Cardiac muscle cell (in vitro differentiated cells and primary cell): ENCODE results near the gene CLEC3B. TPM values are rescaled to one million over a fixed set of nuclear protein-coding genes. Genes with fewer than 3 reads are reported as not detected.

ENCODE experiments used
- DNase-seq, 2 donors: peaks; one replicate each; pipeline versions ENCODE4 v3.0.0 to v3.0.0-alpha.2; 2010 to 2017; ENCODE audit warnings: low read depth in 1 of 2, low spot score in 1 of 2
- H3K27ac ChIP-seq: fragments of 200-600 bp; sonication (generic); 2 replicates; pipeline ENCODE4 v1.5.1; 2016
- H3K27me3 ChIP-seq: fragments of 200-600 bp; sonication (generic); 2 replicates; pipeline ENCODE4 v1.6.0; 2016; ENCODE audit warnings: control low read depth
- H3K36me3 ChIP-seq: fragments of 200-600 bp; sonication (generic); 2 replicates; pipeline ENCODE4 v1.5.1; 2016; ENCODE audit warnings: control low read depth
- H3K4me1 ChIP-seq: fragments of 200-600 bp; sonication (generic); 2 replicates; pipeline ENCODE4 v1.8.1; 2017; ENCODE audit warnings: low read depth, mild to moderate bottlenecking, mixed run types
- H3K4me3 ChIP-seq: fragments of 200-600 bp; sonication (generic); 2 replicates; pipeline ENCODE4 v1.5.1; 2016; ENCODE audit warnings: mild to moderate bottlenecking
- H3K9me3 ChIP-seq: fragments of 200-600 bp; sonication (generic); 2 replicates; pipeline ENCODE4 v1.5.1; 2017; ENCODE audit warnings: low read depth, mild to moderate bottlenecking, control low read depth
- CTCF ChIP-seq: IDR thresholded peaks from 2 replicates; pipeline ENCODE4 v1.5.1; 2012; ENCODE audit warnings: low read depth, mild to moderate bottlenecking, low read length
- polyA plus RNA-seq: library from polyadenylated mRNA; unstranded; fragments of >200 nt; fragmentation: Nextera tagmentation; extraction: Ambion mirVana; gene quantifications from 2 replicates; pipeline ENCODE4 v1.2.1, GENCODE V29; 2016
- total RNA-seq: library from RNA; depleted of rRNA; stranded (reverse); fragments of >200 nt; gene quantifications from 2 replicates; pipeline ENCODE4 v1.2.3, GENCODE V29; 2016

CLEC3B gene
- total and polyA plus RNA-seq, 2 experiments from 2014 or later, result 0.21 to 1.3 TPM

DNA sequence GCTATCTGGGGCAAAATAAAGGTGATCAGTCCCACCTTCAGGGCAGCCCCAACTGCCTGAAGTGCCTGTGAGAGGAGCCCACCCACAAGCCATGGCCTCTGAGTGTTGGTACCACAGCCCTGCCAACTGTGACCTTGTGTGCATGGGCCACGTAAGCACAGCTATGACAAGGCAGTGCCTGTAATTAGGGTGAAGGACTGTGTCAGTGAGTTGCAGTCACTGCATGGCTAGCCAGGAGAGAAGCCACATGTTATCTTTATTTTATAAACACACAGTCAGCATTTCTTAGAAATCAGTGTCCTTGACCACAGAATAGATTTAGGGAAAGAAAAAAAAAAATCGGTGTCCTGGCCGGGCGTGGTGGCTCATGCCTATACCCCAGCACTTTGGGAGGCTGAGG, 25.3 kb upstream of the CLEC3B start:
- Histone ChIP-seq H3K9me3 (no peaks in the 10 kb centered on the region), H3K4me3 (no peak overlapping the region), H3K27ac (no peak overlapping the region), H3K36me3 (peaks cover 44% of the 10 kb centered on the region), H3K4me1 (no peaks in the 10 kb centered on the region), H3K27me3 (no peaks in the 10 kb centered on the region)
- DNase-seq, result no peak
- no peak for TF ChIP-seq CTCF

DNA sequence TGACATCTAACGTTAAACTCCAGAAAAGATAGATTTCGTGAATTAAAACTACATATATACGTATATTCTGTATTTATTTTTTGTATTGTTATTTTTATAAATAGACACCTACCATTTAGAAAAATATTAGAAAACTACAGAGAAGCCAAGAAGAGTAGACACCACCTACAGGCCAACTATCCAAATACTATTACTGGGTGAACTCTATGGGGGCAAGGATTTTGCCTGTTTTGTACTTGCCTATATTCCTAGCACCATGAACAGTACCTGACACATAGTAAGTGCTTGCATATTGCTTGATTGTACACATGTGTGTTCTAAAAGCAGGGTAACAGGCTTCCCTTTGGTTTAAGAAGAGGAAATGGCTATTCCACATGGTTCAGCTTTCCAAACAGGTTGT, 24.4 kb upstream of the CLEC3B start:
- Histone ChIP-seq H3K27me3 (no peaks in the 10 kb centered on the region), H3K4me3 (no peak overlapping the region), H3K36me3 (peaks cover 38% of the 10 kb centered on the region), H3K27ac (no peak overlapping the region), H3K9me3 (no peaks in the 10 kb centered on the region), H3K4me1 (no peaks in the 10 kb centered on the region)
- DNase-seq, result no peak
- TF ChIP-seq CTCF, result no peak

DNA sequence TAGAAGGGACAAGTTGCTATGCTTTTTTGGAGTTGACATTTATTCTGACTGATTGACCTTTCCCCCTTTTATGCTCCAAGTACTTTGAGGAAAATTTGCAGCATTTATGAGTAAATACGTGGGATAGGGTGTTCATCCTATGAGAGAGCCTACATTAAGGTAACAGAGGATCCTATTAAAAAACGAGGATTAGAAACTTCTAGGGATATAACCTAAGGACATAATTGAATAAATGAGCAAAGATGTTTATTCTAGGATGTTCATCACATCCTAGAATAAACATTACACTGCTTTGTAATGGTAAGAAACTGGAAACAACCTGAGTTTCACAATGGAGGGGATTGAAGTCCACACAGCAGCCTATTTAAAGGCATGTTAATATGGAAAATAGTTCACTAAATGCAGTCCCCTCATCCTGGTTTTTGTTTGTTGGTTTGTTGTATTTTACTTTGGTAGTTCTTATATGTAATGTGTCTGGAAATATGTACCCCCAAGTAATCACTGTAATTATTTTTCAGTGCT, 23.9 kb upstream of the CLEC3B start:
- no peak for DNase-seq
- H3K27ac ChIP-seq, result no peak overlapping the region
- H3K27me3 ChIP-seq, result no peaks in the 10 kb centered on the region
- no peak for TF ChIP-seq CTCF
- peaks cover 33% of the 10 kb centered on the region for H3K36me3 ChIP-seq
- no peak overlapping the region for H3K4me3 ChIP-seq
- no peaks in the 10 kb centered on the region for H3K9me3 ChIP-seq
- no peaks in the 10 kb centered on the region for H3K4me1 ChIP-seq

DNA sequence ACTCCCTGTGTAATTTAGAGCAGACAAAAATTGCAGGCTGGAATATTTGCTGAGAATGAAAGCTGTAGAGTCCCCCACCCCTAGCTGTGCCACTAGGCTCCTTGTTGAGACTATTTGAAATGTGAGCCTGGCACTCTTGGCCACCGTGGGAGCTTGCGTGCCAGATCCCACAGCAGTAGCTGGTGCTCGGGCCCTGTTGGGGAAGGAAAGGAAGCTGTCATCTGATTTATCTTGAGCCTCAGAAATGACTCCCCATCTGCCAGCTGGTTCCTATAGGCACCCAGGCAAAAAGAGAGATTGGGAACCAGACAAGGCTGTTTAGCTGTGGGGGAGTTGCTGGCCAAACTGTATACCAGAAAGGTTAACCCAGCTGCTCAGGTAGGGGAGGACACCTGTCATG, 23.4 kb upstream of the CLEC3B start:
- Histone ChIP-seq H3K27me3 (no peaks in the 10 kb centered on the region), H3K36me3 (peaks cover 30% of the 10 kb centered on the region), H3K27ac (no peak overlapping the region), H3K9me3 (no peaks in the 10 kb centered on the region), H3K4me1 (no peaks in the 10 kb centered on the region), H3K4me3 (no peak overlapping the region)
- no peak for TF ChIP-seq CTCF
- DNase-seq, result no peak

DNA sequence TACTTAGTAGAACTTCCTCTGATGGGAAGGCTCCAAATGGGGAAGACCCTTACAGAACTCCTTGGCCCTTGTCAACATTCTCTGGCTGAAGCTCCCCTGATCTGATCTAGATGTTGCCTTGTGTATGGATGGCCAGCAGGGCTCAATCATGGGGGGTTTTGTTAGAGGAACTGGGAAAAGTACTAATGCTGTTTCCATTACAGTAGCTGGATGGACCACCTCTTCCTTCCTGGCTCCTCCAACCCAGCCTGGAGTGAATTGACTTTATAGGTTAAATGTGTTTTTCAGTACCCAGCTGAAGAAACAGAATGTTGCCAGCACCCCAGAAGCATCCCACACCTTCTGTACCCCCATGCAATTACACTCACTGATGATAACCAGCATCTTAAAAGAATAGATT, 22.7 kb upstream of the CLEC3B start:
- no peaks in the 10 kb centered on the region for H3K4me1 ChIP-seq
- H3K27ac ChIP-seq, result no peak overlapping the region
- no peaks in the 10 kb centered on the region for H3K9me3 ChIP-seq
- TF ChIP-seq CTCF, result no peak
- no peaks in the 10 kb centered on the region for H3K27me3 ChIP-seq
- no peak for DNase-seq
- peaks cover 27% of the 10 kb centered on the region for H3K36me3 ChIP-seq
- no peak overlapping the region for H3K4me3 ChIP-seq

GRCh38 chr3:45003859-45004258, 22.2 kb upstream of the CLEC3B start:
- Histone ChIP-seq H3K27ac (no peak overlapping the region), H3K36me3 (peaks cover 27% of the 10 kb centered on the region)
- no peak for TF ChIP-seq CTCF

More at GRCh38 chr3:45003859-45004258, 22.2 kb upstream of the CLEC3B start:
- Histone ChIP-seq H3K27me3 (no peaks in the 10 kb centered on the region), H3K4me3 (no peak overlapping the region), H3K4me1 (no peaks in the 10 kb centered on the region), H3K9me3 (no peaks in the 10 kb centered on the region)
- no peak for DNase-seq
